ENCODE data around the gene CRHR2.
"Not testable (repeated sequence)": the region's sequence is repeated elsewhere in the genome, so short reads cannot be mapped to it uniquely, and the experiment has no call there.

CRHR2 gene

GRCh38 chr7:30682212-30683083 lies at the start of gene CRHR2:
Gene CRHR2, minus strand, starts transcription at chr7:30682456. Its CDS starts 176 bp downstream, at chr7:30682280.
- DNase-seq = peak; percentile 25

- no peak for DNase-seq
Measured at GRCh38 chr7:30731581-30731980, 49.3 kb upstream of the CRHR2 start.

- no peak for DNase-seq
Measured at GRCh38 chr7:30730996-30731395, 48.7 kb upstream of the CRHR2 start.

- no peak for DNase-seq
Measured at GRCh38 chr7:30730097-30730496, 47.8 kb upstream of the CRHR2 start.

GRCh38 chr7:30729642-30730041 lies 47.4 kb upstream of the CRHR2 start:
- no peak for DNase-seq

- DNase-seq = no peak
Measured at GRCh38 chr7:30728591-30729100, 46.4 kb upstream of the CRHR2 start.

GRCh38 chr7:30727061-30727945 lies 45.0 kb upstream of the CRHR2 start:
- DNase-seq = peak; percentile 67

- peak; percentile 27 for DNase-seq
Measured at GRCh38 chr7:30726296-30727006, 44.2 kb upstream of the CRHR2 start.

GRCh38 chr7:30723776-30724175 lies 41.5 kb upstream of the CRHR2 start:
- no peak for DNase-seq

- no peak for DNase-seq
Measured at GRCh38 chr7:30722671-30723070, 40.4 kb upstream of the CRHR2 start.

- DNase-seq = no peak
Measured at GRCh38 chr7:30722187-30722586, 39.9 kb upstream of the CRHR2 start.

GRCh38 chr7:30721211-30721610 lies 39.0 kb upstream of the CRHR2 start:
- no peak for DNase-seq

GRCh38 chr7:30719434-30719833 lies 37.2 kb upstream of the CRHR2 start:
- not testable (repeated sequence) for DNase-seq

- no peak for DNase-seq
Measured at GRCh38 chr7:30717181-30717580, 34.9 kb upstream of the CRHR2 start.

GRCh38 chr7:30714129-30714528 lies 31.9 kb upstream of the CRHR2 start:
- DNase-seq = no peak

GRCh38 chr7:30713392-30713791 lies 31.1 kb upstream of the CRHR2 start:
- no peak for DNase-seq

GRCh38 chr7:30710669-30711068 lies 28.4 kb upstream of the CRHR2 start:
- DNase-seq = no peak

GRCh38 chr7:30709549-30709948 lies 27.3 kb upstream of the CRHR2 start:
- no peak for DNase-seq

GRCh38 chr7:30708983-30709382 lies 26.7 kb upstream of the CRHR2 start:
- DNase-seq = no peak

- no peak for DNase-seq
Measured at GRCh38 chr7:30708412-30708811, 26.2 kb upstream of the CRHR2 start.

- DNase-seq = no peak
Measured at GRCh38 chr7:30707391-30708357, 25.4 kb upstream of the CRHR2 start.

- no peak for DNase-seq
Measured at GRCh38 chr7:30706908-30707307, 24.7 kb upstream of the CRHR2 start.

Data from CD4-positive, alpha-beta T cell treated with Interleukin-21 for 1 hour (primary cell).